ENCODE data around the gene ATIC. TPM values are rescaled to one million over a fixed set of nuclear protein-coding genes. Genes with fewer than 3 reads are reported as not detected.

Gene ATIC
- total and polyA plus RNA-seq, 11 donors, result 16.8 to 108 (median 49.6) TPM

DNA sequence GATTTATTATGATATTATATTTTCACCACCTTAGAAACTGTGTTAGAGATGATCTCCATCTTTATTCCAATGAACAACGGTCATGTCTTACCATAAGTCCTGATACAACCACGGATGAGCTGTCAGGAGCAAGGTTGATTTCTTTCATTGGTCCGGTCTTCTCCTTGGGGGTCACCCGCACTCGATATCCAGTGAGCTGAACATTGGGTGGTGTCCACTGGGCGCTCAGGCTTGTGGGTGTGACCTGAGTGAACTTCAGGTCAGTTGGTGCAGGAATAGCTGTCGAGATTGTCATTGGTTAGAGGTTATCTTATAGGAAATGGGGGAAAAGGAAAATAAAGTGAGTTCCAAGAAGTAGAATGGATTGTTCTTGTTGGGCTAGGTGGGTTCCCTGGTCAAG, 67.2 kb downstream of the ATIC start:
- H3K36me3 ChIP-seq, result peaks cover 0 to 100% (median 91%) of the 10 kb centered on the region in 9 donors
- no peak overlapping the region for H3K4me3 ChIP-seq
- intact Hi-C loops (cut with DNase I), result no loop called here
- no peaks in the 10 kb centered on the region for H3K27me3 ChIP-seq
- no peaks in the 10 kb centered on the region for H3K9me3 ChIP-seq
- no peaks in the 10 kb centered on the region for H3K4me1 ChIP-seq
- H3K27ac ChIP-seq, result no peak overlapping the region
- no peak for TF ChIP-seq CTCF (IDR thresholded peaks at IDR 0.05)
- no peak for TF ChIP-seq POLR2A (IDR thresholded peaks at IDR 0.05)
- ATAC-seq, result peak in 1 of 4 donors; percentile 4
- 86 to 89% (median 88%) methylated on average over 7 of the region's 7 CpGs for WGBS, 4 donors
- no peak for DNase-seq

DNA sequence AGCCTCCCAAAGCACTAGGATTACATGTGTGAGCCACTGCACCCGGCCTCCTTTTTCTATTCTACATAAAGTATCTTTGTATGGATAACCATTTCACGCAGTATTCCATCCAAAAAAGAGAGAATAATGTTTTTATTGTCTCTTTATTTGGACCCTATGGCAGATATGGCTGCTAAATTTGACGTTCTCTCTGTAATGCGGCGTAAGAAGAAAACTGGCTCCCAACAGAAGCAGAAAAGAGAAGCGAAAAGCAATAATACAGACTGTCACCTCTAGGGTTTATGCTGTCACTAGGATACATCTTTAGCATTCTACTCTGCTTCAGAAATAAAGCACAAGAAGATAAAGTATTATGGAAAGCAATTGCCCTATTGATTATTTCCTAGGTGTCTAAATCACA, 68.1 kb downstream of the ATIC start:
- Histone ChIP-seq H3K4me3 (no peak overlapping the region), H3K4me1 (no peaks in the 10 kb centered on the region), H3K27ac (no peak overlapping the region), H3K36me3 (peaks cover 0 to 100% (median 90%) of the 10 kb centered on the region in 9 donors), H3K9me3 (no peaks in the 10 kb centered on the region), H3K27me3 (no peaks in the 10 kb centered on the region)
- no peak for DNase-seq
- 93 to 95% (median 95%) methylated on average over 6 of the region's 6 CpGs for WGBS, 4 donors
- ATAC-seq, result no peak
- TF ChIP-seq CTCF (IDR thresholded peaks at IDR 0.05), result no peak
- TF ChIP-seq POLR2A (IDR thresholded peaks at IDR 0.05), result no peak
- intact Hi-C loops (cut with DNase I), result no loop called here

GRCh38 chr2:215380699-215381098, 68.8 kb downstream of the ATIC start:
- H3K9me3 ChIP-seq, result no peaks in the 10 kb centered on the region
- H3K27ac ChIP-seq, result no peak overlapping the region
- H3K36me3 ChIP-seq, result peaks cover 0 to 100% (median 83%) of the 10 kb centered on the region in 9 donors
- intact Hi-C loops (cut with DNase I), result no loop called here
- H3K4me3 ChIP-seq, result no peak overlapping the region
- ATAC-seq (no peak), DNase-seq (no peak)
- TF ChIP-seq POLR2A (IDR thresholded peaks at IDR 0.05) (no peak), CTCF (IDR thresholded peaks at IDR 0.05) (no peak)
- no peaks in the 10 kb centered on the region for H3K4me1 ChIP-seq
- H3K27me3 ChIP-seq, result no peaks in the 10 kb centered on the region
- 92 to 97% (median 94%) methylated on average over 7 of the region's 7 CpGs for WGBS, 4 donors

DNA sequence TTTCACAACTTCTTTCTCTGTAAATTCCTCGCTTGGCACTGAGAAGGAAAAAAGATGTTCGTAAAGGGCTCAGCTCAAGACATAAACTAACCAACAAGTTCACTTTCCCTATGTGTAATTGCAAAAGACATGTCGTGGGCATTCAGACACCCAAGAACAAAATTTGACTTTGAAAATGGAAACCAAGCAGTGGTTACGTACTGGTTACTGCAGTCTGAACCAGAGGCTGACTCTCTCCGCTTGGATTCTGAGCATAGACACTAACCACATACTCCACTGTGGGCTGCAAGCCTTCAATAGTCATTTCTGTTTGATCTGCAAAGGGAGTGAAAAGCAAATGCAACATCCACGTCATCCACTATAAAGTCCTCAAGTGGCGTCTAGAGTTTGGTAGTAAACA, 70.2 kb downstream of the ATIC start:
- Histone ChIP-seq H3K4me3 (no peak overlapping the region), H3K27ac (no peak overlapping the region), H3K36me3 (peaks cover 0 to 100% (median 80%) of the 10 kb centered on the region in 9 donors), H3K27me3 (no peaks in the 10 kb centered on the region), H3K4me1 (no peaks in the 10 kb centered on the region), H3K9me3 (no peaks in the 10 kb centered on the region)
- 92 to 96% (median 93%) methylated on average over 7 of the region's 7 CpGs for WGBS, 4 donors
- DNase-seq (no peak), ATAC-seq (no peak)
- intact Hi-C loops (cut with DNase I), result no loop called here
- TF ChIP-seq CTCF (IDR thresholded peaks at IDR 0.05) (no peak), POLR2A (IDR thresholded peaks at IDR 0.05) (no peak)

Measured in heart left ventricle (tissue), 16 donors.